IPS DF 19.7 (cell line): ENCODE measurements around the gene TBX15.

ENCODE experiments used
- DNase-seq: peaks from one replicate; pipeline ENCODE4 v3.0.0-alpha.2; 2013; ENCODE audit warnings: low read depth, low spot score

TBX15 gene

DNA sequence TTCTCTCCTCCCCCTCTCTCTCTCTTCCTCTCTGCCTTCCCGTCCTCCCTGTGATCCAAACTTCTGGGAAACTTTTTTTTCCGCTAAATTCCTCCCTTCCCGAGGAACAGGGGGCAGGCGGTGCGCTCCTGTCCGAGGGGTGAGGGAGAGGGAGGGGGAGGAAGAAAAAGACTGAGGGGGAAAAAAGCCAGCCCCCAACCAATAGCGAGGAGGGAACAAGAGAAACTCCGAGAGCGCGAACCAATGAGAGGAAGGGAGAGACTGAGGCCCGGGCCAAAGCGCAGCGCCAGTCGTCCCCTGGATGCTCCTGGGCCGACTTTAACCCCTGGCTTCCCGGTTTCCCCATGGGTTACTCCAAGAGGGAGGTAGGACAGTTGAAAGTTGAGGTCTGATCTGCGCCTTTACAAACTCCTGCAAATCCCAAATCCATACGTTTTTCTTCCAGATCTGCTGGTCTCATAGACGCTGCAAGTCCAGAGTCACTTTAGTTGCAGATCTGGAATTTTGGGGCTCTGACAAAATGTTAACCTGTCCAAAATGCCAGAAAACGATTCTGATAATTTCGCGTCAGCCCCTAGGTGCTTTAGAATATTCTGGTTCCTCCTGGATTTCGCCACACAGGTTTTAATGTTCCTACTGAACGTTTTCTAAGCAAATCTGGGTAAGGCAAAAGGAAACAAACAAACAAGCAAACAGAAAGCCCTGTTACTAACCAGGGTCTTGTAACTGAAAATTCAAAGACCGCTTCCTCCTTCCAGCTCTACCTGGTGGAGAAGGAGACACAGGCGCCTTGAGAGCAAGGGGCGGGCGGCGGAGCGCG is at the start of gene TBX15:
TBX15 (minus strand) TSS at position 158 of the 820 bp plus-strand sequence. CDS start 548 bp downstream, outside the sequence.
- DNase-seq, result no peak

DNA sequence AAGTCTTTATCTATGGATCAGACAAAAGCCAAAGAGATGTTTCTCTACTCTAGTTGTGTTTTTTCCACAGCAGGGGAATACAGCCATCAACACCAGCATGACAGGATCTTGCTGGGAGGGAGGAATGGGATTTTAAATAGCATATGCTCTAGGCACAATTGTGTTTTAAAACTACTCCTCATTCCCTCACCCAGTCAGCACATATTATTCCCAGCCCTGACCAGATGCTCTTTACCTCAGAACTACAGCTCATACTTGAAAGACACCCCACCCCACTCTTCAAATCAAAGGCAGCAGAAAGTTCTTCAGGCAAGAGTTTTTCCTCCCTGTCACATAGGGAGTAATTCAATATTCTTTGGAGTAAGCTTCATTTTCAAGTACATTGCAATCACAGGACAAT is 46.2 kb upstream of the TBX15 start:
- DNase-seq, result no peak

GRCh38 chr1:119032986-119033385 is 44.8 kb upstream of the TBX15 start:
- DNase-seq, result no peak

- DNase-seq, result no peak
Measured at GRCh38 chr1:119027759-119028158, 39.6 kb upstream of the TBX15 start.

DNA sequence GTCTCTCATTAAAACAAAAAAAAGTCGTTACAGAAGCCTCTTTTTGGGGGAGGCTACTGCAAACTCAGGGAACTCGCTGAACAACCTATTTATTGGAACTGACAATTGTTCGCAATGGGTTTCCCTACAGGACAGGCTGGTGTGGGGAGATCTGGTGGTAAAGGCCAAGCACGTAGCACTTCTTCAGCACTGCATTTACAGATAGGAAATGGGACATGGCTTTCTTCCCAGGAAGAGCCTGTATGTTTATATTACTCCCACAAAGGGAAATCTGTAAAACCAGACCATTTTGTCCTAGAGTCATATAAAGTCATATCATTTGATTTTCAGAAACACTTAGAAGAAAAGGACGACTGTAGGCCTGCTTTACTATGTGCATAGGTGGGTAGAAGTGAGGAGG is 38.8 kb upstream of the TBX15 start:
- DNase-seq, result no peak

DNA sequence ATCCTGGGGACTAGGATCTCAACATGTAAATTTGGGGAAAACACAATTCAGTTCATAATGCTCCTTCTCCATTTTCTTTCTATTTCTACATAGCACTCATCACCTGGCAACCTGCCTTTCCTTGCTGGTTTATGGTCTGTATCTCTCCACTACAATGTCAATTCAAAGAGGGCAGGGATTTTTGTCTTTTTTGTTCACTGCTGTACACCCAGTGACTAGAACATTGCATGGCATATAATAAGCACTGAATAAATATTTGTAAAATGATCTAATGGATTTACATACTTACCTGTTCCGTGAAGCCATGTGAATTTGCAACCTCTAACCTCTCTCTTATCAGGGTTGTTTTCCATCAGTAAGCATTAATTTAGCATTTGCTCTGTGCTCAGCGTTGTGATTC is 27.4 kb upstream of the TBX15 start:
- DNase-seq, result no peak

- DNase-seq, result no peak
Measured at GRCh38 chr1:119012383-119012782, 24.2 kb upstream of the TBX15 start.

- DNase-seq, result no peak
Measured at GRCh38 chr1:119011706-119012105, 23.6 kb upstream of the TBX15 start.

- DNase-seq, result no peak
Measured at GRCh38 chr1:119011116-119011515, 23.0 kb upstream of the TBX15 start.

DNA sequence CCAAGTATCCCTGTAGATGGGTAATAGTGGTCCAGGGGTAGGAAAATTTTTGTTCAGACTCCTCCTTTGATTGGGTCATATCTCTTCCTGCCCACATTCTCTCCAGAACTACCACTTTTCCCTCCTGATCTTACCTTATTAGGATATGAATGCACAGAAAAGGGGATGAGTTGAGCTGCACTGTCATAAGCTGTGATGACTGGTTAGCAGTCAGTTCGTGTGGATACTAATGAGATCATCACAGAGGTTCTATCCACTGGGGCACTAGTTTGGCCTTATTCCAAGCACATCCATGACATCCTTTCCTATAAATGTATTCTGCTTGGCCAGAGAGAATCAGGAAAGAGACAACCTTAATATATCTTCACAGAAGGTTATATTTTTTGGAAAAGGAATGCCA is 22.1 kb upstream of the TBX15 start:
- no peak for DNase-seq

DNA sequence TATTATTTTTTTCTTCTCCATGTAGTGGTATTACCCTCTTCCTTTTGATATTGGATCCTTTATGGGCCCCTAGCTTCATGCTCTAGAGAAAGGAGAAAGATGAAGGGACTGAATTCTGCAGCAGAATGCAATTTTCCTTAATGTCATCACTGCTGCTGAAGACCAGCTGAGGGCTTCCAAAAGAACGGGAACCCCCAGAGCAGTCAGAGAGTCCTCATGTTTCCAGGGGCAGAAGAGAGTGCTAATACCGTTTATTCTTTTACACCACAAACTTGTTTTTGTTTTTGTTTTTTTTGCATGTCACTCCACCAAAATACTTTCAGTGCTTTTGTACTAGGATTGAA is 21.1 kb upstream of the TBX15 start:
- DNase-seq, result no peak

- DNase-seq, result no peak
Measured at GRCh38 chr1:119008483-119009311, 20.6 kb upstream of the TBX15 start.

DNA sequence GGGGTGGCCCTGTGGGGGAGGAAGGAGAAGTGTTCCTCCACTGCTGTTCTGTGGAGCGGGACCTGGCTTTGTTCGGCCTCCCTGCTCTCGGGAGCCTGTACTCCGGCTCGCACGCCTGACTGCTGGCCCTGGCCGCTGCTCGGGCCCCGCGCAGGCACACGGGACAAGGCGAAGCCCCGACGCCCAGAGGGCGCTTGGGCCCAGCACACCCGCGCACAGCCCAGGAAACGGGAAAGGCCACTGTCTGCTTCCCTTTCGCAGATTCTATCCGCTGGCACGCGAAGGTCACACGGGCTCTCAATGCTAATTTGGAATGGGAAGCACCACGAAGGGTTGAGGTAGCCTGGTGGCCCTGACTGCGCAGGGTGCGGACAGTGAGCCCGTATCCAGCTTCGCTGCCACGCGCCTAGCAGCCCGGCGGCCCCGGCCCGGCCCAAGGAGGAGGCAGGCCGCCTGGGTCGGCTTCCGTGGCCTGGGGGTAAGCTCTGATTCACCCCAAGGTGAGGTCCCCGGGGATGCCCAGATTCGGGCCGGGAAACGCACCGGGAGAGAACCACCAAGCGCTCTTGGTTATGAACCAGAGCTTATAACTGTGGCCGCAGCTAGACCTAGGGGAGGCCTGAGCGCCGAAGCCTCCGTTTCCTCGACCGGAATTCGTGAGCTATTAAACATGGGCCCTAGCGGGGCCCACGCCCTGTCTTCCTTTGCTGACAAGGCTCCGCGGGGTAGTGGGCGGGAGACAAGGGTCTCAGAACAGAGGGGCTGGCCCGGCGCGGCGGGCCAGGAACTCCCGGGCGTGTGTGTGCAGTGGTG is 19.7 kb upstream of the TBX15 start:
- no peak for DNase-seq

- no peak for DNase-seq
Measured at GRCh38 chr1:119007339-119007669, 19.2 kb upstream of the TBX15 start.

DNA sequence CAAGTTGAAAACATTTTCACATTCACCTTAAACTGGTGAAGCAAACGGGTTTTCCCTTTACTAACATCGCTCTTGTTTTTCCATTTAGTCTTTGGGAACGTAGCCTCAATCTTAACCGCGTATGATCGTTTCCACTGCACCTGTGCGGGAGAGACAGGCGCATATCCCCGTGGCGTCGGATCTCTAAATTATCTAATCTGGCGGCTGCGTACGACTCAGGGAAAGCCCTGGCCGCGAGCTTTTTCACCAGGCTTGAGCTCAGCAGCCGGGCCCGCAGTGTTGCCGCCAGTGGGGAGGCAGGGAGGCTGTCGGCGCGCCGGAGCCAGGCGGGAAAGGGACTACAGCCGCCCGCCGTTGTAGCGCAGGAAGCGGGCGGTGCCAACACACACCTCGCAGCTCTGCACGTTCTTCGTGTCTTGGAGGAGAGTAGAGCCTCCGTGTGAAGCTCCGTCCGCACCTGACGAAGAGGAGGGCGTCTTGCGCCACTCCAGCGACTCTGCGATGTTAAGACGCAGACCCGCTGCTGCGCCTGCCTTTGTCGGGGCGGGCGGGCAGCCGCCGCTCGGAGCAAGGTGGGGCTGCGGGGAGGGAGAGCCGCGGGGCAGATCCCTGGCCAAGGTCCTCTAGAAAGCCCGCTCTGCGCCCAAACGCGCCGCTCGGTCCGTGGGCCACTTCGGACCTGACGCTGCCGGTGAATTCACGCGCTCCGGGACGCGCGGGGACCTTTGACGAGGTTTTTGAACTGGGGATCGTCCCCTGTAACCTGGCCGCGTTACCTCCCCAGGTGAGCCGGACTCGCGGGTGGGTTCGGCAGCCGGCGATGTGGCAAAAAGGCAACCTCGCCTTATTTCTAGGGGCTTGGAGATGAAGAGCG is 18.5 kb upstream of the TBX15 start:
- DNase-seq, result no peak

DNA sequence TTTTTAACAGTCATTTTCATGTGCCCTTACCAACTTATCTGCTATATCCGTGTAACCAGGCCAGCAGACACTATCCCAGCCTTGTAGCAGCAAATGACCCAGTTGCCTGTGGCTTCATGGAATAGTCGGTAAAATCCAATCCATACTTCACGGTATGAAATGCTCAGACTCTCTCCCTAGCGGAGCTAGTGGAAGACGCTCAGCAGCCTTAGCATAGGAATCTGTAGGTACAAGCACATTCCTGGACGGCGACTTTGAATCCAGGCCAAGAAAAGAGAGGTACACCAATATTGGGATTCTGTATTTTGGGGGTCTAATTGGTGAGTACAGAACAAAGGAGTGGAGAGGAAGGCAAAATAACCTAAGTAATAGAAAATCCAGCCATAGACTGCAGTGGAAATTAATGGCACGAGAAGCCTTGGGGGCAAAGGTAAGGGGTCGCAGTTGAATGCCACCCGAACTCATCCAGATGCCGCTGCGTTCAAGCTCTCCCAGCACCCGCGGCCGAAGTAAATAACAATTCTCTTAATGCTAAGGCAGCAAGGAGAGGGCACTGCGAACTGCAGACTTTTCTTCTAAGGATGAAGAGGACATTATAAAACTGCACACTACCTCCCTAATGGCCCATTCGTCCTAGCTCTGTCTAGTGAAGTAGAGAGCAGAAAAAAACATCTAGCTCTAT is 17.7 kb upstream of the TBX15 start:
- DNase-seq, result no peak

DNA sequence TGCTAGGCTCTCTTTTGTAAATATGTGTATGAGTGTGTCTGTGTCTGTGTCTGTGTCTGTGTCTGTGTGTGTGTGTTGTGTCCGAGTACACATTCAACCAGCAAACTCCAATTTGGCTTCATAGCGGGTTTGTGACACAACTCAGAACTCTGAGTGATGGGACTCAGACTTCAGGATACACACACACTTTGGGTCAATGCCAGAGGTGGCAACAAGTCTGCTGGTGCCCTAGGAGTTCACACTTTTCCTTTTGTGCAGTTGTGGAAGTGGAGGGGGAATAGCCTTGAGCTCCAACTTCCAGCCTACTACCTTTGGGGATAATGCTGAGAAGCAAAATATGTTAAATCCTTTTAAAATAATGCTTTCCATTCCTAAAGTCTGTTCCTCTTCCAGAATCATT is 16.6 kb upstream of the TBX15 start:
- DNase-seq, result no peak

- DNase-seq, result no peak
Measured at GRCh38 chr1:119004129-119004527, 16.0 kb upstream of the TBX15 start.

DNA sequence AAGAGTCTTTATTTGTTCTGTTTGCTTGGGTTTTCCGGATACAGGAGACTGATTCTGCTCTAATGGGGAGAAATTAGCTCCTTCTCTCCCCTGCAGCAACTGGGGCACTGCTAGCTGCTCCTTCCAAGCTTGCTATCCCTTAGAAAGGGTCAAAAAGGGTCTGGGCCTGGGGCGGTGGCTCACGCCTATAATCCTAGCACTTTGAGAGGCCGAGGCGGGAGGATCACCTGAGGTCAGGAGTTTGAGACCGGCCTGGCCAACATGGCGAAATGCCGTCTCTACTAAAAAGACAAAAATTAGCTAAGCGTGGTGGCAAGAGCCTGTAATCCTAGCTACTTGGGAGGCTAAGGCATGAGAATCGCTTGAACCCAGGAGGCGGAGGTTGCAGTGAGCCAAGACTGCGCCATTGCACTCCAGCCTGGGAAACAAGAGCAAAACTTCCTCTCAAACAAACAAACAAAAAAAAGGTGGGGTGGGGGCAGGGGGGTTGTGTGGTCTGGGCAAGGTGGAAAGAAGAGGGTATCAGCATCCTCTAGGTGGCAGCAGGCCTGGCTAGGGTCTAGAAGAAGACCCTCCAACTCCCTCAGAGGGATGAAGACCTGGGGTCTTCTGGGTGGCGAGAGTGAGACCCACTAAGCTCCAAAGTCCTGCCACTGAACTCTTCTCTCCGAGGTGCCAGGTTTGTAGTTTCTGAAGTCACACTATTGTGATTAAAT is 15.4 kb upstream of the TBX15 start:
- no peak for DNase-seq

GRCh38 chr1:119002028-119002686 is 14.0 kb upstream of the TBX15 start:
- no peak for DNase-seq
